ENCODE measurements around the gene MECP2.

GRCh38 chrX:154036513-154036912 lies 61.0 kb downstream of the MECP2 start:
- TF ChIP-seq, protein P1, sequence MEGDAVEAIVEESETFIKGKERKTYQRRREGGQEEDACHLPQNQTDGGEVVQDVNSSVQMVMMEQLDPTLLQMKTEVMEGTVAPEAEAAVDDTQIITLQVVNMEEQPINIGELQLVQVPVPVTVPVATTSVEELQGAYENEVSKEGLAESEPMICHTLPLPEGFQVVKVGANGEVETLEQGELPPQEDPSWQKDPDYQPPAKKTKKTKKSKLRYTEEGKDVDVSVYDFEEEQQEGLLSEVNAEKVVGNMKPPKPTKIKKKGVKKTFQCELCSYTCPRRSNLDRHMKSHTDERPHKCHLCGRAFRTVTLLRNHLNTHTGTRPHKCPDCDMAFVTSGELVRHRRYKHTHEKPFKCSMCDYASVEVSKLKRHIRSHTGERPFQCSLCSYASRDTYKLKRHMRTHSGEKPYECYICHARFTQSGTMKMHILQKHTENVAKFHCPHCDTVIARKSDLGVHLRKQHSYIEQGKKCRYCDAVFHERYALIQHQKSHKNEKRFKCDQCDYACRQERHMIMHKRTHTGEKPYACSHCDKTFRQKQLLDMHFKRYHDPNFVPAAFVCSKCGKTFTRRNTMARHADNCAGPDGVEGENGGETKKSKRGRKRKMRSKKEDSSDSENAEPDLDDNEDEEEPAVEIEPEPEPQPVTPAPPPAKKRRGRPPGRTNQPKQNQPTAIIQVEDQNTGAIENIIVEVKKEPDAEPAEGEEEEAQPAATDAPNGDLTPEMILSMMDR (IDR thresholded peaks at IDR 0.05; ENCODE audit: low read depth, low read length): no peak
- TF ChIP-seq EZH2phosphoT487 (IDR thresholded peaks at IDR 0.05; ENCODE audit: low read depth): no peak

All from OCI-LY3 (cell line).